Measurements from ENCODE around the gene CFTR. TPM values are rescaled to one million over a fixed set of nuclear protein-coding genes. Genes with fewer than 3 reads are reported as not detected.

Gene CFTR
- total and polyA plus RNA-seq, 2 of the 8 experiments (the other 6 are each of a cell fraction or from before 2014, with no cell fraction given): 1.2 to 1.6 TPM

- no peaks in the 10 kb centered on the region for H3K23me2 ChIP-seq (ENCODE audit: low read depth, low read length)
- H2AFZ ChIP-seq (ENCODE audit: low read length): no peak overlapping the region
- no peak overlapping the region for H3K14ac ChIP-seq (ENCODE audit: insufficient read length)
- CTCF ChIA-PET (ENCODE audit: partially characterized antibody): interaction anchor here (1.3 to 1.4 kb wide), 2 partner anchors 18 to 28 kb away, joined by 3 to 8 read pairs; no protein-coding TSS in a partner anchor
- no peak overlapping the region for H2BK5ac ChIP-seq (ENCODE audit: low read depth, low read length)
- no peak overlapping the region for H3K4ac ChIP-seq (replicated peaks; ENCODE audit: insufficient read length, low read depth, low read length)
- H2BK20ac ChIP-seq (ENCODE audit: low read length): no peak overlapping the region
- 91% methylated on average over 2 of the region's 2 CpGs; no CpG with 5 or more reads in 1 of the 2 experiments for WGBS, 2 experiments (ENCODE audit: extremely low coverage in 1 of 2, insufficient coverage in 1 of 2, insufficient read length in 1 of 2, insufficient replicate concordance in 2 of 2, low coverage in 1 of 2, low lambda C conversion rate in 2 of 2, missing lambda C conversion rate in 1 of 2)
- no peak overlapping the region for H3K23ac ChIP-seq (ENCODE audit: insufficient read length)
- H3K56ac ChIP-seq (replicated peaks; ENCODE audit: insufficient read length, low read depth, low read length): no peak overlapping the region
- no peak overlapping the region for H3K27ac ChIP-seq (ENCODE audit: low read depth, low read length)
- H3K4me3 ChIP-seq (ENCODE audit: extremely low read depth in 1 of 4, insufficient read depth in 2 of 4, low read depth in 3 of 4, low read length in 4 of 4): no peak overlapping the region
- H4K5ac ChIP-seq (ENCODE audit: insufficient read length, low read depth, low read length): no peak overlapping the region
- no peak for TF ChIP-seq KDM1A (IDR thresholded peaks at IDR 0.05; ENCODE audit: borderline replicate concordance, low read length)
- TF ChIP-seq KDM5A (IDR thresholded peaks at IDR 0.05; ENCODE audit: low read length): no peak
- TF ChIP-seq RFX5 (IDR thresholded peaks at IDR 0.05; ENCODE audit: borderline replicate concordance, low read depth, low read length): no peak
- no peak for TF ChIP-seq TAF7 (optimal IDR thresholded peaks at IDR 0.05; ENCODE audit: borderline replicate concordance, low read depth, low read length)
- TF ChIP-seq TBP (IDR thresholded peaks at IDR 0.05; ENCODE audit: low read depth, low read length): no peak
- TF ChIP-seq, protein P1, sequence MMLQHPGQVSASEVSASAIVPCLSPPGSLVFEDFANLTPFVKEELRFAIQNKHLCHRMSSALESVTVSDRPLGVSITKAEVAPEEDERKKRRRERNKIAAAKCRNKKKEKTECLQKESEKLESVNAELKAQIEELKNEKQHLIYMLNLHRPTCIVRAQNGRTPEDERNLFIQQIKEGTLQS (IDR thresholded peaks at IDR 0.05; ENCODE audit: insufficient read depth, low read depth, low read length): no peak
- TF ChIP-seq HDAC6 (IDR thresholded peaks at IDR 0.05; ENCODE audit: low read depth, low read length): no peak
- TF ChIP-seq POU5F1 (IDR thresholded peaks at IDR 0.05; ENCODE audit: low read depth, low read length): no peak
- no peak for TF ChIP-seq SP4 (IDR thresholded peaks at IDR 0.05; ENCODE audit: low read length)
- TF ChIP-seq, protein P2, sequence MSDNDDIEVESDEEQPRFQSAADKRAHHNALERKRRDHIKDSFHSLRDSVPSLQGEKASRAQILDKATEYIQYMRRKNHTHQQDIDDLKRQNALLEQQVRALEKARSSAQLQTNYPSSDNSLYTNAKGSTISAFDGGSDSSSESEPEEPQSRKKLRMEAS (IDR thresholded peaks at IDR 0.05): no peak
- TF ChIP-seq CREB1 (IDR thresholded peaks at IDR 0.05): no peak
- no peak for TF ChIP-seq EGR1 (IDR thresholded peaks at IDR 0.05; ENCODE audit: borderline replicate concordance, low read depth, low read length)
- TF ChIP-seq, protein P3, sequence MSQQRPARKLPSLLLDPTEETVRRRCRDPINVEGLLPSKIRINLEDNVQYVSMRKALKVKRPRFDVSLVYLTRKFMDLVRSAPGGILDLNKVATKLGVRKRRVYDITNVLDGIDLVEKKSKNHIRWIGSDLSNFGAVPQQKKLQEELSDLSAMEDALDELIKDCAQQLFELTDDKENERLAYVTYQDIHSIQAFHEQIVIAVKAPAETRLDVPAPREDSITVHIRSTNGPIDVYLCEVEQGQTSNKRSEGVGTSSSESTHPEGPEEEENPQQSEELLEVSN (IDR thresholded peaks at IDR 0.05): no peak
- no peak overlapping the region for H2AK5ac ChIP-seq (ENCODE audit: low read depth, low read length)
- H3K36me3 ChIP-seq (ENCODE audit: control insufficient read depth in 2 of 4, insufficient read depth in 4 of 4, low read length in 3 of 4): no peaks in the 10 kb centered on the region
- H2BK12ac ChIP-seq (ENCODE audit: low read depth, low read length): no peak overlapping the region
- no peak overlapping the region for H3K9ac ChIP-seq (replicated peaks in 1 of 4; ENCODE audit: extremely low read depth in 1 of 4, low read depth in 3 of 4, low read length in 3 of 4)
- H2BK15ac ChIP-seq (ENCODE audit: low read length): no peak overlapping the region
- no peaks in the 10 kb centered on the region for H3K79me1 ChIP-seq (ENCODE audit: low read depth, low read length)
- H3K4me1 ChIP-seq (replicated peaks in 1 of 4; ENCODE audit: control insufficient read depth in 3 of 4, insufficient read depth in 4 of 4, low read length in 3 of 4): peaks cover under 1 to 7% (median 3%) of the 10 kb centered on the region in 4 experiments; a peak in 3 of 7 replicates
- H2BK120ac ChIP-seq (replicated peaks; ENCODE audit: low read depth, low read length): no peak overlapping the region
- DNase-seq (ENCODE audit: low read depth in 1 of 2, low spot score in 2 of 2) (no peak), FAIRE-seq (no peak)
- no peaks in the 10 kb centered on the region for H3K9me3 ChIP-seq (ENCODE audit: insufficient read depth in 2 of 2, low read depth in 1 of 2, low read length in 1 of 2)
- H4K91ac ChIP-seq (replicated peaks; ENCODE audit: insufficient read length, low read length): no peak overlapping the region
- H3K79me2 ChIP-seq (ENCODE audit: control insufficient read depth in 1 of 2, insufficient read depth in 2 of 2, low read length in 2 of 2): no peaks in the 10 kb centered on the region
- peaks cover 0 to 1% (median 0%) of the 10 kb centered on the region in 4 experiments; a peak in 1 of 7 replicates for H3K27me3 ChIP-seq (replicated peaks in 1 of 4; ENCODE audit: control insufficient read depth in 3 of 4, extremely low read depth in 1 of 4, insufficient read depth in 3 of 4, low read length in 3 of 4)
- no peak overlapping the region for H3K18ac ChIP-seq (ENCODE audit: extremely low read depth, low read length)
- H4K8ac ChIP-seq (ENCODE audit: extremely low read depth, insufficient read depth, low read length): no peak overlapping the region
- no peaks in the 10 kb centered on the region for H4K20me1 ChIP-seq (replicated peaks in 1 of 2; ENCODE audit: control insufficient read depth in 1 of 2, insufficient read depth in 2 of 2, low read length in 2 of 2)
- POLR2A ChIA-PET (ENCODE audit: partially characterized antibody): no interaction called here
- H3K4me2 ChIP-seq (ENCODE audit: insufficient read depth in 1 of 2, low read depth in 2 of 2, low read length in 2 of 2): no peak overlapping the region
Observed at GRCh38 chr7:117688126-117688525, 208.3 kb downstream of the CFTR start.
